CD4-positive, alpha-beta T cell treated with Interleukin-1 beta for 1 hour (primary cell): ENCODE results near the gene KIF17.

ENCODE experiments used
- DNase-seq, 2 donors: peaks; one replicate each; pipeline ENCODE4 v3.0.0-alpha.2; 2020 to 2022

KIF17 gene

GRCh38 chr1:20616847-20617487 is 100.8 kb downstream of the KIF17 start:
- no peak for DNase-seq

- no peak for DNase-seq
Measured at GRCh38 chr1:20615946-20616846, 101.6 kb downstream of the KIF17 start.

- DNase-seq, result no peak
Measured at GRCh38 chr1:20614131-20614579, 103.7 kb downstream of the KIF17 start.
